GM12892 (cell line): Measurements from ENCODE around the gene SLFN14. TPM values are rescaled to one million over a fixed set of nuclear protein-coding genes. Genes with fewer than 3 reads are reported as not detected.

Experiments used
- DNase-seq: peaks from one replicate; pipeline ENCODE4 v3.0.0; 2011; ENCODE audit not compliant: insufficient read length
- FAIRE-seq: peaks from 2 replicates; lab custom pipeline; 2011; peaks lifted over from hg19 to GRCh38; lab: Jason Lieb, UNC
- POLR2A ChIP-seq: IDR thresholded peaks from 2 replicates; pipeline ENCODE4 v1.6.1; 2011; ENCODE audit warnings: low read depth, low read length, control low read depth
- POLR2AphosphoS5 ChIP-seq: IDR thresholded peaks from 2 replicates; pipeline ENCODE4 v1.6.1; 2011; ENCODE audit warnings: low read depth, low read length, control low read depth
- TAF1 ChIP-seq: IDR thresholded peaks from 2 replicates; pipeline ENCODE4 v1.6.1; 2011; ENCODE audit warnings: low read depth, mild to moderate bottlenecking, control low read depth, low read length, borderline replicate concordance
- polyA plus RNA-seq: library from polyadenylated mRNA; unstranded; fragments of >200 nt; gene quantifications from one replicate; pipeline ENCODE4 v1.2.1, GENCODE V29; 2012; ENCODE audit warnings: missing spikeins, inconsistent platforms; ENCODE audit not compliant: missing spikeins

Gene SLFN14
- 0.42 TPM for polyA plus RNA-seq

GRCh38 chr17:35560703-35561102 is at the start of gene SLFN14:
Gene SLFN14 (minus strand): TSS chr17:35560819. CDS start chr17:35558062, 2,757 bp downstream.
- TF ChIP-seq POLR2AphosphoS5 = no peak
- no peak for TF ChIP-seq POLR2A
- TF ChIP-seq TAF1 = no peak
- no peak for FAIRE-seq
- DNase-seq = no peak

- no peak for FAIRE-seq
Measured at GRCh38 chr17:35609831-35610230, 49.2 kb upstream of the SLFN14 start.

GRCh38 chr17:35607239-35607847 is 46.7 kb upstream of the SLFN14 start:
- DNase-seq (no peak), FAIRE-seq (no peak)
- TF ChIP-seq POLR2A (no peak), TAF1 (no peak), POLR2AphosphoS5 (no peak)

More at GRCh38 chr17:35609831-35610230, 49.2 kb upstream of the SLFN14 start:
- TF ChIP-seq POLR2A = no peak
- TF ChIP-seq TAF1 = no peak
- no peak for TF ChIP-seq POLR2AphosphoS5
- DNase-seq = no peak

GRCh38 chr17:35605678-35606077 is 45.1 kb upstream of the SLFN14 start:
- FAIRE-seq (no peak), DNase-seq (no peak)
- no peak for TF ChIP-seq TAF1
- no peak for TF ChIP-seq POLR2A
- no peak for TF ChIP-seq POLR2AphosphoS5

- FAIRE-seq (no peak), DNase-seq (no peak)
- no peak for TF ChIP-seq TAF1
- TF ChIP-seq POLR2A = no peak
- no peak for TF ChIP-seq POLR2AphosphoS5
Measured at GRCh38 chr17:35603674-35604073, 43.1 kb upstream of the SLFN14 start.

GRCh38 chr17:35597604-35598003 is 37.0 kb upstream of the SLFN14 start:
- no peak for DNase-seq
- FAIRE-seq = no peak

GRCh38 chr17:35596530-35597233 is 36.1 kb upstream of the SLFN14 start:
- DNase-seq (no peak), FAIRE-seq (no peak)
- no peak for TF ChIP-seq POLR2AphosphoS5
- no peak for TF ChIP-seq TAF1
- TF ChIP-seq POLR2A = no peak

More at GRCh38 chr17:35597604-35598003, 37.0 kb upstream of the SLFN14 start:
- no peak for TF ChIP-seq POLR2A
- no peak for TF ChIP-seq POLR2AphosphoS5
- no peak for TF ChIP-seq TAF1

GRCh38 chr17:35596072-35596471 is 35.5 kb upstream of the SLFN14 start:
- DNase-seq (no peak), FAIRE-seq (no peak)
- TF ChIP-seq POLR2AphosphoS5 = no peak
- no peak for TF ChIP-seq TAF1
- TF ChIP-seq POLR2A = no peak

GRCh38 chr17:35588196-35588920 is 27.7 kb upstream of the SLFN14 start:
- no peak for DNase-seq
- TF ChIP-seq TAF1 (no peak), POLR2A (no peak), POLR2AphosphoS5 (no peak)
- peak; percentile 72 for FAIRE-seq

GRCh38 chr17:35587074-35587961 is 26.7 kb upstream of the SLFN14 start, which contains the start of gene AP2B1:
Gene AP2B1 (plus strand): TSS chr17:35587322. CDS start chr17:35594031, 6,709 bp downstream.
- FAIRE-seq (peak; percentile 99), DNase-seq (peak; percentile 71)
- TF ChIP-seq POLR2A (peak; percentile 84), POLR2AphosphoS5 (peak; percentile 89), TAF1 (peak; percentile 56)
